HepG2 (cell line): ENCODE results near the gene MICA. TPM values are rescaled to one million over a fixed set of nuclear protein-coding genes. Genes with fewer than 3 reads are reported as not detected.

Experiments
- FOXC1 ChIP-seq: sonication (generic); formaldehyde crosslinking; IDR thresholded peaks from 2 replicates; pipeline ENCODE4 v1.8.0; 2022; ENCODE audit warnings: mild to moderate bottlenecking, missing genetic modification reagents, borderline replicate concordance
- FOXK2 ChIP-seq: fragments of 450-650 bp; IDR thresholded peaks from 2 replicates; pipeline ENCODE4 v1.6.1; 2016
- HOXA5 ChIP-seq: sonication (generic); formaldehyde crosslinking; IDR thresholded peaks from 2 replicates; pipeline ENCODE4 v1.4.0; 2020; ENCODE audit warnings: missing genetic modification reagents
- ISL2 ChIP-seq: sonication (generic); formaldehyde crosslinking; IDR thresholded peaks from 2 replicates; pipeline ENCODE4 v1.5.0; 2020; ENCODE audit warnings: missing genetic modification reagents
- NCOA1 ChIP-seq: sonication (generic); formaldehyde crosslinking; IDR thresholded peaks from 2 replicates; pipeline ENCODE4 v1.9.0; 2021; ENCODE audit warnings: missing genetic modification reagents
- NR2C2 ChIP-seq: sonication (generic); formaldehyde crosslinking; IDR thresholded peaks from 2 replicates; pipeline ENCODE4 v1.4.0; 2020; ENCODE audit warnings: missing genetic modification reagents, mild to moderate bottlenecking, moderate library complexity, borderline replicate concordance
- ZNF34 ChIP-seq: sonication (generic); formaldehyde crosslinking; IDR thresholded peaks from 2 replicates; pipeline ENCODE4 v1.4.0; 2020; ENCODE audit warnings: mild to moderate bottlenecking, missing genetic modification reagents, borderline replicate concordance
- ZNF543 ChIP-seq: sonication (generic); formaldehyde crosslinking; IDR thresholded peaks from 2 replicates; pipeline ENCODE4 v1.4.0; 2020; ENCODE audit warnings: mild to moderate bottlenecking, missing genetic modification reagents
- polyA plus RNA-seq, 8 experiments: library from polyadenylated mRNA; depleted of rRNA in 3 of 8; stranded (reverse) in 7 of 8; unstranded in 1 of 8; fragments of >200 nt; fragmentation: Illumina TruSeq in 4 of 8; extraction: Trizol in 4 of 8; gene quantifications; 2 replicates each; pipeline versions ENCODE4 v1.2.1 to v1.2.3, GENCODE V29; 2011 to 2016; ENCODE audit warnings: low read depth in 4 of 8, missing spikeins in 1 of 8, mixed read lengths in 1 of 8; ENCODE audit not compliant: insufficient read depth in 1 of 8
- total RNA-seq, 5 experiments: library from RNA; depleted of rRNA; stranded (reverse); fragments of >200 nt; fragmentation: Illumina TruSeq; extraction: Trizol; gene quantifications; 2 replicates each; pipeline ENCODE4 v1.2.3, GENCODE V29; 2016; ENCODE audit warnings: low read depth in 1 of 5
- TF ChIP-seq, protein P1 (sequence below): IDR thresholded peaks from 2 replicates; pipeline ENCODE4 v1.6.1; 2018; ENCODE audit warnings: missing genetic modification reagents, mild to moderate bottlenecking, missing compliant biosample characterization
- TF ChIP-seq, protein P2 (sequence below): sonication (generic); formaldehyde crosslinking; IDR thresholded peaks from 2 replicates; pipeline ENCODE4 v1.5.1; 2020; ENCODE audit warnings: missing genetic modification reagents, mild to moderate bottlenecking, borderline replicate concordance
- TF ChIP-seq, protein P3 (sequence below): sonication (generic); formaldehyde crosslinking; IDR thresholded peaks from 2 replicates; pipeline ENCODE4 v1.9.0; 2021; ENCODE audit warnings: mild to moderate bottlenecking, missing genetic modification reagents
- TF ChIP-seq, protein P4 (sequence below): sonication (generic); formaldehyde crosslinking; IDR thresholded peaks from 2 replicates; pipeline ENCODE4 v1.8.1; 2023; ENCODE audit warnings: mild to moderate bottlenecking, inconsistent platforms, moderate library complexity, missing genetic modification reagents, borderline replicate concordance
- TF ChIP-seq, protein P5 (sequence below): sonication (generic); formaldehyde crosslinking; IDR thresholded peaks from 2 replicates; pipeline ENCODE4 v1.5.0; 2020; ENCODE audit warnings: mild to moderate bottlenecking, missing genetic modification reagents, moderate library complexity

The MICA gene
- total and polyA plus RNA-seq, 2 of the 13 experiments (the other 11 are each of a cell fraction or from before 2014, with no cell fraction given), result 21.6 to 38.1 TPM

DNA sequence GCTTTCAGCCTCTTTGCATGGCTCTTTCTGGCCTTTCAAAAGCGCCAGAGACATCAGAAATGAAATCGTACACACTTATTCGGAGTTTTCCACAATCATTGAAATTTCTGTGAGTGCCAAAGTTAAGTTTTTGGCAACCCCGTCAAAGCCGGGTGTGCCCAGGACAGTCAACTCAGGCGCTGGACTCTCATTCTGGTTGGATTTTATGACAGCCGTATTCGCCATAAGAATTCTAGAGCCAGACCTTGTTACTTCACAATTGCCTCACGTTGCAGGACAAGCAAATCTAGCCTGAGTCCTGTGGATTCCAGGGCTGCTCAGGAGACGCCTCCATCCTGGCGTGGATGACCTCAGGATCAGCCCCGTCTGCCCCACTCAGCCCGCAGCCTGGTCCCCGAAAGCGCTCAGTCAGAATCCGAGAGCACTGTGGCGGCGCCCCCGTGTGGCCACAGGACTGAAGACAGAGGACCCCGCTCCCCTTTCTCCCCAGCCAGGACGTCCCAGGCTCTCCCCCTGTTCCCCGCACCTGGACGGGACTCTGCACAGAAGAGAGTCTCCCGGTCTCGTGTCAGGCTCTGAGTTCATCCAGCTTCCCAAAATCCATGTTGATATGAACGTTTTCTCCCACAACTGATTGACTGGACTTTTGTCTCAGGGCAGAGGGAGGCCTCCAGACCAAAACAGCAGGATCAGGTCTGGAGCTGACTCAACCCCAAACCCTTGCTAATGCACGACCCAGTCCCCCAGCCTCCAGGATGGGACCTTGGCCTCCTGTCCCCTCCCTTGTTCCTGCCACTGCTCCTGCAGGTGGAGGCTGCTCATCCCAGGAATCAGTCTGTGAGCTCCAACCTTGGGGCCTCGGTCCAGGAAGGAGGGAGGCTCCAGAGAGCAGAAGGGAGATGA is 38.2 kb downstream of the MICA start (continued):
- TF ChIP-seq, protein P1, sequence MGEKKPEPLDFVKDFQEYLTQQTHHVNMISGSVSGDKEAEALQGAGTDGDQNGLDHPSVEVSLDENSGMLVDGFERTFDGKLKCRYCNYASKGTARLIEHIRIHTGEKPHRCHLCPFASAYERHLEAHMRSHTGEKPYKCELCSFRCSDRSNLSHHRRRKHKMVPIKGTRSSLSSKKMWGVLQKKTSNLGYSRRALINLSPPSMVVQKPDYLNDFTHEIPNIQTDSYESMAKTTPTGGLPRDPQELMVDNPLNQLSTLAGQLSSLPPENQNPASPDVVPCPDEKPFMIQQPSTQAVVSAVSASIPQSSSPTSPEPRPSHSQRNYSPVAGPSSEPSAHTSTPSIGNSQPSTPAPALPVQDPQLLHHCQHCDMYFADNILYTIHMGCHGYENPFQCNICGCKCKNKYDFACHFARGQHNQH (CRISPR knock-in tag), result 0 out of 2 replicates have a peak, but pooled peaks have one; percentile 21
- TF ChIP-seq, protein P2, sequence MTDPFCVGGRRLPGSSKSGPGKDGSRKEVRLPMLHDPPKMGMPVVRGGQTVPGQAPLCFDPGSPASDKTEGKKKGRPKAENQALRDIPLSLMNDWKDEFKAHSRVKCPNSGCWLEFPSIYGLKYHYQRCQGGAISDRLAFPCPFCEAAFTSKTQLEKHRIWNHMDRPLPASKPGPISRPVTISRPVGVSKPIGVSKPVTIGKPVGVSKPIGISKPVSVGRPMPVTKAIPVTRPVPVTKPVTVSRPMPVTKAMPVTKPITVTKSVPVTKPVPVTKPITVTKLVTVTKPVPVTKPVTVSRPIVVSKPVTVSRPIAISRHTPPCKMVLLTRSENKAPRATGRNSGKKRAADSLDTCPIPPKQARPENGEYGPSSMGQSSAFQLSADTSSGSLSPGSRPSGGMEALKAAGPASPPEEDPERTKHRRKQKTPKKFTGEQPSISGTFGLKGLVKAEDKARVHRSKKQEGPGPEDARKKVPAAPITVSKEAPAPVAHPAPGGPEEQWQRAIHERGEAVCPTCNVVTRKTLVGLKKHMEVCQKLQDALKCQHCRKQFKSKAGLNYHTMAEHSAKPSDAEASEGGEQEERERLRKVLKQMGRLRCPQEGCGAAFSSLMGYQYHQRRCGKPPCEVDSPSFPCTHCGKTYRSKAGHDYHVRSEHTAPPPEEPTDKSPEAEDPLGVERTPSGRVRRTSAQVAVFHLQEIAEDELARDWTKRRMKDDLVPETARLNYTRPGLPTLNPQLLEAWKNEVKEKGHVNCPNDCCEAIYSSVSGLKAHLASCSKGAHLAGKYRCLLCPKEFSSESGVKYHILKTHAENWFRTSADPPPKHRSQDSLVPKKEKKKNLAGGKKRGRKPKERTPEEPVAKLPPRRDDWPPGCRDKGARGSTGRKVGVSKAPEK (CRISPR knock-in tag), result peak; percentile 86; the same call in 1 of the 2 replicates
- 0 out of 2 replicates have a peak, but pooled peaks have one; percentile 56 for TF ChIP-seq ZNF34 (CRISPR knock-in tag)
- TF ChIP-seq FOXK2, result no peak
- TF ChIP-seq, protein P3, sequence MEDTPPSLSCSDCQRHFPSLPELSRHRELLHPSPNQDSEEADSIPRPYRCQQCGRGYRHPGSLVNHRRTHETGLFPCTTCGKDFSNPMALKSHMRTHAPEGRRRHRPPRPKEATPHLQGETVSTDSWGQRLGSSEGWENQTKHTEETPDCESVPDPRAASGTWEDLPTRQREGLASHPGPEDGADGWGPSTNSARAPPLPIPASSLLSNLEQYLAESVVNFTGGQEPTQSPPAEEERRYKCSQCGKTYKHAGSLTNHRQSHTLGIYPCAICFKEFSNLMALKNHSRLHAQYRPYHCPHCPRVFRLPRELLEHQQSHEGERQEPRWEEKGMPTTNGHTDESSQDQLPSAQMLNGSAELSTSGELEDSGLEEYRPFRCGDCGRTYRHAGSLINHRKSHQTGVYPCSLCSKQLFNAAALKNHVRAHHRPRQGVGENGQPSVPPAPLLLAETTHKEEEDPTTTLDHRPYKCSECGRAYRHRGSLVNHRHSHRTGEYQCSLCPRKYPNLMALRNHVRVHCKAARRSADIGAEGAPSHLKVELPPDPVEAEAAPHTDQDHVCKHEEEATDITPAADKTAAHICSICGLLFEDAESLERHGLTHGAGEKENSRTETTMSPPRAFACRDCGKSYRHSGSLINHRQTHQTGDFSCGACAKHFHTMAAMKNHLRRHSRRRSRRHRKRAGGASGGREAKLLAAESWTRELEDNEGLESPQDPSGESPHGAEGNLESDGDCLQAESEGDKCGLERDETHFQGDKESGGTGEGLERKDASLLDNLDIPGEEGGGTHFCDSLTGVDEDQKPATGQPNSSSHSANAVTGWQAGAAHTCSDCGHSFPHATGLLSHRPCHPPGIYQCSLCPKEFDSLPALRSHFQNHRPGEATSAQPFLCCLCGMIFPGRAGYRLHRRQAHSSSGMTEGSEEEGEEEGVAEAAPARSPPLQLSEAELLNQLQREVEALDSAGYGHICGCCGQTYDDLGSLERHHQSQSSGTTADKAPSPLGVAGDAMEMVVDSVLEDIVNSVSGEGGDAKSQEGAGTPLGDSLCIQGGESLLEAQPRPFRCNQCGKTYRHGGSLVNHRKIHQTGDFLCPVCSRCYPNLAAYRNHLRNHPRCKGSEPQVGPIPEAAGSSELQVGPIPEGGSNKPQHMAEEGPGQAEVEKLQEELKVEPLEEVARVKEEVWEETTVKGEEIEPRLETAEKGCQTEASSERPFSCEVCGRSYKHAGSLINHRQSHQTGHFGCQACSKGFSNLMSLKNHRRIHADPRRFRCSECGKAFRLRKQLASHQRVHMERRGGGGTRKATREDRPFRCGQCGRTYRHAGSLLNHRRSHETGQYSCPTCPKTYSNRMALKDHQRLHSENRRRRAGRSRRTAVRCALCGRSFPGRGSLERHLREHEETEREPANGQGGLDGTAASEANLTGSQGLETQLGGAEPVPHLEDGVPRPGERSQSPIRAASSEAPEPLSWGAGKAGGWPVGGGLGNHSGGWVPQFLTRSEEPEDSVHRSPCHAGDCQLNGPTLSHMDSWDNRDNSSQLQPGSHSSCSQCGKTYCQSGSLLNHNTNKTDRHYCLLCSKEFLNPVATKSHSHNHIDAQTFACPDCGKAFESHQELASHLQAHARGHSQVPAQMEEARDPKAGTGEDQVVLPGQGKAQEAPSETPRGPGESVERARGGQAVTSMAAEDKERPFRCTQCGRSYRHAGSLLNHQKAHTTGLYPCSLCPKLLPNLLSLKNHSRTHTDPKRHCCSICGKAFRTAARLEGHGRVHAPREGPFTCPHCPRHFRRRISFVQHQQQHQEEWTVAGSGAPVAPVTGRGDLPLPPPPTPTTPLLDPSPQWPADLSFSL (CRISPR knock-in tag), result no peak
- peak; percentile 50; the same call in 1 of the 2 replicates for TF ChIP-seq FOXC1
- TF ChIP-seq ISL2 (CRISPR knock-in tag), result 0 out of 2 replicates have a peak, but pooled peaks have one; percentile 38
- TF ChIP-seq ZNF543 (CRISPR knock-in tag), result no peak
- 0 out of 2 replicates have a peak, but pooled peaks have one; percentile 29 for TF ChIP-seq HOXA5
- TF ChIP-seq NCOA1 (CRISPR knock-in tag), result 0 out of 2 replicates have a peak, but pooled peaks have one; percentile 28
- TF ChIP-seq, protein P4, sequence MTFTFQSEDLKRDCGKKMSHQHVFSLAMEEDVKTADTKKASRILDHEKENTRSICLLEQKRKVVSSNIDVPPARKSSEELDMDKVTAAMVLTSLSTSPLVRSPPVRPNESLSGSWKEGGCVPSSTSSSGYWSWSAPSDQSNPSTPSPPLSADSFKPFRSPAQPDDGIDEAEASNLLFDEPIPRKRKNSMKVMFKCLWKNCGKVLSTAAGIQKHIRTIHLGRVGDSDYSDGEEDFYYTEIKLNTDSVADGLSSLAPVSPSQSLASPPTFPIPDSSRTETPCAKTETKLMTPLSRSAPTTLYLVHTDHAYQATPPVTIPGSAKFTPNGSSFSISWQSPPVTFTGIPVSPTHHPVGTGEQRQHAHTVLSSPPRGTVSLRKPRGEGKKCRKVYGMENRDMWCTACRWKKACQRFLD (CRISPR knock-in tag), result 0 out of 2 replicates have a peak, but pooled peaks have one; percentile 37
- TF ChIP-seq, protein P5, sequence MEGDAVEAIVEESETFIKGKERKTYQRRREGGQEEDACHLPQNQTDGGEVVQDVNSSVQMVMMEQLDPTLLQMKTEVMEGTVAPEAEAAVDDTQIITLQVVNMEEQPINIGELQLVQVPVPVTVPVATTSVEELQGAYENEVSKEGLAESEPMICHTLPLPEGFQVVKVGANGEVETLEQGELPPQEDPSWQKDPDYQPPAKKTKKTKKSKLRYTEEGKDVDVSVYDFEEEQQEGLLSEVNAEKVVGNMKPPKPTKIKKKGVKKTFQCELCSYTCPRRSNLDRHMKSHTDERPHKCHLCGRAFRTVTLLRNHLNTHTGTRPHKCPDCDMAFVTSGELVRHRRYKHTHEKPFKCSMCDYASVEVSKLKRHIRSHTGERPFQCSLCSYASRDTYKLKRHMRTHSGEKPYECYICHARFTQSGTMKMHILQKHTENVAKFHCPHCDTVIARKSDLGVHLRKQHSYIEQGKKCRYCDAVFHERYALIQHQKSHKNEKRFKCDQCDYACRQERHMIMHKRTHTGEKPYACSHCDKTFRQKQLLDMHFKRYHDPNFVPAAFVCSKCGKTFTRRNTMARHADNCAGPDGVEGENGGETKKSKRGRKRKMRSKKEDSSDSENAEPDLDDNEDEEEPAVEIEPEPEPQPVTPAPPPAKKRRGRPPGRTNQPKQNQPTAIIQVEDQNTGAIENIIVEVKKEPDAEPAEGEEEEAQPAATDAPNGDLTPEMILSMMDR, result peak; percentile 95
- no peak for TF ChIP-seq NR2C2 (CRISPR knock-in tag)
